ENCODE results near the gene SART1.

Gene SART1

DNA sequence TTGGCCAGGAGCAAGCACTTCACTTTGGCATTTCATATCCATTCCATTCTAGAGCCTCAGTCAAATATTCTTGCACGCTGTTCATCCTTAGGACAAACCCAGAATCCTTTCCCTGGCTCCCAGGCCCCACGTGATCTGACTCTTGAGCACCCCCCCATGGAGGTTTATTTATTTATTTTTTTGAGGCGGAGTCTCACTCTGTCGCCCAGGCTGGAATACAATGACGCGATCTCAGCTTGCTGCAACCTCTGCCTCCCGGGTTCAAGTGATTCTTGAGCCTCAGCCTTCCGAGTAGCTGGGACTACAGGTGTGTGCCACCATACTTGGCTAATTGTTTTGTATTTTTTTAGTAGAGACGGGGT is 29.0 kb upstream of the SART1 start:
- Histone ChIP-seq H3K36me3 (ENCODE audit: control insufficient read depth, insufficient read depth, low read length) (no peaks in the 10 kb centered on the region), H3K4me1 (ENCODE audit: control insufficient read depth, insufficient read depth, low read length) (peaks cover 8% of the 10 kb centered on the region), H3K9ac (ENCODE audit: low read depth, low read length) (no peak overlapping the region), H3K9me3 (ENCODE audit: control insufficient read depth, insufficient read depth, low read length) (no peaks in the 10 kb centered on the region), H3K27me3 (ENCODE audit: control insufficient read depth, insufficient read depth, low read length) (no peaks in the 10 kb centered on the region), H3K4me3 (ENCODE audit: low read depth, low read length) (no peak overlapping the region), H3K27ac (ENCODE audit: low read depth, low read length) (no peak overlapping the region)

DNA sequence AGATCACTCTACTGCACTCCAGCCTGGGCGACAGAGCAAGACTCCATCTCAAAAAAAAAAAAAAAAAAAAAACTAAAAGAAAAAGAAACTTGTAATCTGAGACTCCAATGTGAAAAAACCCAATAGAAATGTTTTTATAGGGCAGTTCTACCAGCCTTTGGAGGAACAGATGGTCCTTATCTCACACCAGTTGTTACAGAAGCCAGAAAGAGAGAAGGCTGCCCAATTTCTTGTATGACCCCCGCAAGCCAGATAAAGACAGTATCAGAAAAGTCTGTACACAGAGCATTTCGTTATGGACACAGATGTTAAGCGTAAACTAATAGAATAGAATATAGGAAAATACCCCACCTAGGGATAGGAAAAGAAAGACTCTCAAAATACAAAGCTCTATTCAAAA is 27.5 kb upstream of the SART1 start:
- H3K4me3 ChIP-seq (ENCODE audit: low read depth, low read length) = no peak overlapping the region
- H3K27ac ChIP-seq (ENCODE audit: low read depth, low read length) = no peak overlapping the region
- H3K9ac ChIP-seq (ENCODE audit: low read depth, low read length) = no peak overlapping the region
- no peaks in the 10 kb centered on the region; the same call in 1 of the 2 replicates for H3K4me1 ChIP-seq (ENCODE audit: control insufficient read depth, insufficient read depth, low read length)
- no peaks in the 10 kb centered on the region for H3K27me3 ChIP-seq (ENCODE audit: control insufficient read depth, insufficient read depth, low read length)
- no peaks in the 10 kb centered on the region for H3K9me3 ChIP-seq (ENCODE audit: control insufficient read depth, insufficient read depth, low read length)
- no peaks in the 10 kb centered on the region for H3K36me3 ChIP-seq (ENCODE audit: control insufficient read depth, insufficient read depth, low read length)

DNA sequence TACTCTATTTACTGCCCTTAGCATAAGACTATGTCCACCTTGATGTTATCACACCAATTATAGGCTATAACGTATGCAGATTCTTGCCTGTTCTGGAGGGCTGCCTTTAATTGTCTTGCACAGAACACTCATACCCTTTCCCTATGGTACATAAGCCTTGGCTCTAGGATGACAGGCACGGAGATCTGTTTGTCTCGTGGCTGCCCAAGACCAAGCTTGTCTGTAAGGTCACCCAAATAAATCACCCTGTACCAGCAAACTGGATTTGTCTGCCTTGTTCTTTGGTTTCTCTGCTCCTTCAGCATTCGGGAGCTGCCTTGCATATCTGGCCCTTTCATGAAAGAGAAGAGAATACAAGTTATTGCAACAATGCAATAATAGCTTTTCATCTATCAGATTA is 23.8 kb upstream of the SART1 start:
- no peaks in the 10 kb centered on the region for H3K9me3 ChIP-seq (ENCODE audit: control insufficient read depth, insufficient read depth, low read length)
- no peaks in the 10 kb centered on the region for H3K36me3 ChIP-seq (ENCODE audit: control insufficient read depth, insufficient read depth, low read length)
- no peak overlapping the region for H3K4me3 ChIP-seq (ENCODE audit: low read depth, low read length)
- H3K27ac ChIP-seq (ENCODE audit: low read depth, low read length) = no peak overlapping the region
- no peak overlapping the region for H3K9ac ChIP-seq (ENCODE audit: low read depth, low read length)
- H3K4me1 ChIP-seq (ENCODE audit: control insufficient read depth, insufficient read depth, low read length) = peaks cover 5% of the 10 kb centered on the region; the same call in 1 of the 2 replicates
- no peaks in the 10 kb centered on the region for H3K27me3 ChIP-seq (ENCODE audit: control insufficient read depth, insufficient read depth, low read length)

DNA sequence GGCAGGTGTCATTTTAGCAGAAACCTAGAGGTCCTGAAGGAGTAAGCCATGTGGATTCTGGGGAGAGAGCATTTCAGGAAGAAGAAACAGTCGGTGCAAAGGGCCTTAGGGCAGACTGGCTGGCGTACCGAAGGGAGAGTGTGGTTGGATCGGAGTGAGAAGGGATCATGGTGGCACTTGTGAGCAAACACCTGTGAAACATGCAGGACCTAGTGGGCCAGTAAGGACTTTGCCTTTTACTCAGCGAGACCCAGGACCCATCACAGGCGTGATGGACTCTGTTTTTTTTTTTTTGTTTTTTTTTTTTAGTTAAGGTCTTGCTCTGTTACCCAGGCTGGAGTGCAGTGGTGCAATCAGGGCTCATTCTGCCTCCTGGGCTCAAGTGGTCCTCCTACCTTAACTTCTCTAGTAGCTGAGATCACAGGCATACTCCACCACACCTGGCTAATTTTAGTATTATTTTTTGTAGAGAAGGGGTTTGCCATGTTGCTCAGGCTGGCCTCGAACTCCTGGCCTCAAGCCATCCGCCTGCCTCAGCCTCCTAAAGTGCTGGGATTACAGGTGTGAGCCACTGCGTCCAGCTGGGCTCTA is 19.7 kb upstream of the SART1 start:
- Histone ChIP-seq H3K27ac (ENCODE audit: low read depth, low read length) (no peak overlapping the region), H3K9ac (ENCODE audit: low read depth, low read length) (no peak overlapping the region), H3K36me3 (ENCODE audit: control insufficient read depth, insufficient read depth, low read length) (no peaks in the 10 kb centered on the region), H3K27me3 (ENCODE audit: control insufficient read depth, insufficient read depth, low read length) (no peaks in the 10 kb centered on the region), H3K9me3 (ENCODE audit: control insufficient read depth, insufficient read depth, low read length) (no peaks in the 10 kb centered on the region), H3K4me3 (ENCODE audit: low read depth, low read length) (no peak overlapping the region), H3K4me1 (ENCODE audit: control insufficient read depth, insufficient read depth, low read length) (peaks cover 21% of the 10 kb centered on the region)

DNA sequence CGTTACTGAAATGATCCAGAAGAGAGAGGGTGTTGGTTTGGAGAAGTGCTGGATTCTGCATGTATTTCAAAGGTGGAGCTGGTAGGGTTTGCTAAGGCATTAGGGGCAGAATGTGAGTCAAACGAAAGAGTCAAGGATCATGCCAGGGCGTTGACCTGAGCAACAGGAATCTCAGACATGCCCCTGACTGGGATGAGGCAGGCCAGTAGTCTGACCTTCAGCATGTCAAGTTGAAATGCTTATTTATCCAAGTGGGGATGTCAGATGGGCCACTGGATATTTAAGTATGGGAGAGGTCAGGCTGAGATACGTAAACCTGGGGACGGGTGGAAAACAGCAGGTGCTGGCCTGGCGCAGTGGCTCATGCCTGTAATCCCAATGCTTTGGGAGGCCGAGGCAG is 19.0 kb upstream of the SART1 start:
- H3K4me1 ChIP-seq (ENCODE audit: control insufficient read depth, insufficient read depth, low read length) = peaks cover 21% of the 10 kb centered on the region
- H3K4me3 ChIP-seq (ENCODE audit: low read depth, low read length) = no peak overlapping the region
- H3K9ac ChIP-seq (ENCODE audit: low read depth, low read length) = no peak overlapping the region
- no peaks in the 10 kb centered on the region for H3K36me3 ChIP-seq (ENCODE audit: control insufficient read depth, insufficient read depth, low read length)
- H3K27me3 ChIP-seq (ENCODE audit: control insufficient read depth, insufficient read depth, low read length) = no peaks in the 10 kb centered on the region
- no peak overlapping the region for H3K27ac ChIP-seq (ENCODE audit: low read depth, low read length)
- no peaks in the 10 kb centered on the region for H3K9me3 ChIP-seq (ENCODE audit: control insufficient read depth, insufficient read depth, low read length)

DNA sequence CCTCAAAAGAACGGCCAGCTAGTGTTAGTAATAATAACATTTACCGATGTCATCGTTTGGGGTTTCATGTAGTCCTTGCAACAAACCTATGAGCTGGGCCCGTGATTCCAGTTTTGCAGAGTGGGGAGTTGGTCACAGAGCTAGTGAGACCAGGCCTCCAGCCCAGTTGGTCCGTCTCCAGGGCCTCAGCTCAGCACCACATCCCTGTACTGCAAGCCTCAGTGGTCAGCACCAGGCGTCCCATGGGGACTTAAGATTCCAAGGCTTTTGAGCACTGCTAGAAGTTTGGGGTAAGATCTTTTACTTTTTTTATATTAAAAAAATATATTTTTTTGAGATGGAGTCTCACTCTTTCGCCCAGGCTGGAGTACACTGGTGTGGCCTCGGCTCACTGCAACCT is 17.3 kb upstream of the SART1 start:
- no peak overlapping the region for H3K27ac ChIP-seq (ENCODE audit: low read depth, low read length)
- H3K9ac ChIP-seq (ENCODE audit: low read depth, low read length) = no peak overlapping the region
- no peaks in the 10 kb centered on the region for H3K9me3 ChIP-seq (ENCODE audit: control insufficient read depth, insufficient read depth, low read length)
- H3K4me3 ChIP-seq (ENCODE audit: low read depth, low read length) = no peak overlapping the region
- no peaks in the 10 kb centered on the region for H3K36me3 ChIP-seq (ENCODE audit: control insufficient read depth, insufficient read depth, low read length)
- peaks cover 21% of the 10 kb centered on the region for H3K4me1 ChIP-seq (ENCODE audit: control insufficient read depth, insufficient read depth, low read length)
- no peaks in the 10 kb centered on the region for H3K27me3 ChIP-seq (ENCODE audit: control insufficient read depth, insufficient read depth, low read length)

DNA sequence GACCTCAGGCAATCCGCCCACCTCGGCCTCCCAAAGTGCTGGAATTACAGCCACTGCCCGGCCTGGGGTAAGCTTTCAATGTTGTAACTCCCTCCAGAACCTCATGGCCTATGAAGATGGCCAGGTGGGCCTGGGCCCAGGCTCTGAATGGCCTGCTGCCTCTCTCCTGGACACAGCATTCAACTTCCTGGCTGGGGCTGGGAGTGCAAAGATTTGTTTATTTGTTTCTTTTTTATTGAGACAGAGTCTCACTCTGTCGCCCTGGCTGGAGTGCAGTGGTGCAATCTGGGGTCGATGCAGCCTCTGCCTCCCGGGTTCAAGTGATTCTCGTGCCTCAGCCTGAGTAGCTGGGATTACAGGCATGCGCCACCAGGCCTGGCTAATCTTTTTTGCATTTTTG is 16.8 kb upstream of the SART1 start:
- H3K27me3 ChIP-seq (ENCODE audit: control insufficient read depth, insufficient read depth, low read length) = no peaks in the 10 kb centered on the region
- no peaks in the 10 kb centered on the region for H3K36me3 ChIP-seq (ENCODE audit: control insufficient read depth, insufficient read depth, low read length)
- H3K4me1 ChIP-seq (ENCODE audit: control insufficient read depth, insufficient read depth, low read length) = peaks cover 21% of the 10 kb centered on the region
- H3K9ac ChIP-seq (ENCODE audit: low read depth, low read length) = no peak overlapping the region
- no peaks in the 10 kb centered on the region for H3K9me3 ChIP-seq (ENCODE audit: control insufficient read depth, insufficient read depth, low read length)
- H3K27ac ChIP-seq (ENCODE audit: low read depth, low read length) = no peak overlapping the region
- no peak overlapping the region for H3K4me3 ChIP-seq (ENCODE audit: low read depth, low read length)

DNA sequence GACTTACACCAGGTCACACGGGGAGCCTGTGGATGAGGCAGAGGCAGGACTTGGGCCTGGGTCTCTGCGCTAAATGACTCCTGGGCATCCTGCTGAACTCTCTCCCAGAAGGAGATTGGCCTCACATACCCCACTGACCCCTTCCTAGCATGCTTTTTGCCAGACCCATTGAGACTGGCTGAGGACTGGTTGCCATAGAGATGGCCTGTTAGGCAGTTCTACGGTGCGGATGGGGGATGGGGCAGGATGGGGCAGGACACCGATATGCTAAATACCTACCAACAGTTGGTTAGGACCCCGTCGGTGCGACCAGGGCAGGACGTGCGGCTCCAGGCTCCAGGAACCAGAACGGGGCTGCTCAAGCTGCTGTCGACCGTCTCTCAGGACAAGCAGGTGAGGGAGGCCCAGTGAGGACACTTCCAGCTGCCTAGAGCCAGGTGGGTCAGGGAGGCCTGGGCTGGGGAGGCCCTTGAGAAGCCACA is 16.1 kb upstream of the SART1 start, which contains the start of gene TSGA10IP:
TSGA10IP (plus strand) TSS at position 51 of the 482 bp plus-strand sequence; CDS start at position 247, 196 bp downstream.
- H3K36me3 ChIP-seq (ENCODE audit: control insufficient read depth, insufficient read depth, low read length) = no peaks in the 10 kb centered on the region
- H3K4me1 ChIP-seq (ENCODE audit: control insufficient read depth, insufficient read depth, low read length) = peaks cover 21% of the 10 kb centered on the region
- peak within 1 kb of the TSS; percentile 76 for H3K27ac ChIP-seq (ENCODE audit: low read depth, low read length)
- peak within 1 kb of the TSS; percentile 48 for H3K4me3 ChIP-seq (ENCODE audit: low read depth, low read length)
- H3K27me3 ChIP-seq (ENCODE audit: control insufficient read depth, insufficient read depth, low read length) = no peaks in the 10 kb centered on the region
- peak within 1 kb of the TSS; percentile 28; the same call in 1 of the 2 replicates for H3K9ac ChIP-seq (ENCODE audit: low read depth, low read length)
- H3K9me3 ChIP-seq (ENCODE audit: control insufficient read depth, insufficient read depth, low read length) = no peaks in the 10 kb centered on the region

DNA sequence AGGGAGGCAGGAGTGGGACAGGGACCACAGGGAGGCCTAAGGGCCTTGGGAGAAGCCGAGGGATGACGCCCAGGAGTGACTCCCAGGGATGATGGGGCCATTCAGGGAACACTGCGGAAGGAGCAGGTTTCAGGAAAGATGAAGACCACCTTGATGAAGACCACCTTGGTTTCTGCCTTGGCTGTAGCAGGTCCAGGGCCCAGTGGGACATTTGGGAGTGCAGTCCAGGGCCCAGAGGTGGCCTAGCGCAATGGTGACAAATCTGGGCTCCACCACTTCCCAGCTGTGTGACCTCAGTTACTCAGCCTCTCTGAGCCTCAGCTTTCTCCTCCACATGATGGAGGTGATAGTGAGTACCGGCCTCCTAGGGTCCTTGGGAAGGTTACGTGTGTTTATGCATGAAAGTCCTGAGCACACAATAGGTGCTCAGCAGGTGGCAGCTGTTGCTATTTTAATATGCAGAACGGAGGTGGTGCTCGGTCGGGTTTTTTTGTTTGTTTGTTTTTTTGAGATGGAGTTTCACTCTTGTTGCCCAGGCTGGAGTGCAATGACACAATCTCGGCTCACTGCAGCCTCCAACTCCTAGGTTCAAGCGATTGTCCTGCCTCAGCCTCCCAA is 15.5 kb upstream of the SART1 start:
- no peaks in the 10 kb centered on the region for H3K9me3 ChIP-seq (ENCODE audit: control insufficient read depth, insufficient read depth, low read length)
- peak overlapping the region; percentile 28; the same call in 1 of the 2 replicates for H3K9ac ChIP-seq (ENCODE audit: low read depth, low read length)
- H3K36me3 ChIP-seq (ENCODE audit: control insufficient read depth, insufficient read depth, low read length) = no peaks in the 10 kb centered on the region
- H3K27ac ChIP-seq (ENCODE audit: low read depth, low read length) = peak overlapping the region; percentile 76
- H3K4me3 ChIP-seq (ENCODE audit: low read depth, low read length) = peak overlapping the region; percentile 48
- H3K27me3 ChIP-seq (ENCODE audit: control insufficient read depth, insufficient read depth, low read length) = no peaks in the 10 kb centered on the region
- H3K4me1 ChIP-seq (ENCODE audit: control insufficient read depth, insufficient read depth, low read length) = peaks cover 21% of the 10 kb centered on the region

DNA sequence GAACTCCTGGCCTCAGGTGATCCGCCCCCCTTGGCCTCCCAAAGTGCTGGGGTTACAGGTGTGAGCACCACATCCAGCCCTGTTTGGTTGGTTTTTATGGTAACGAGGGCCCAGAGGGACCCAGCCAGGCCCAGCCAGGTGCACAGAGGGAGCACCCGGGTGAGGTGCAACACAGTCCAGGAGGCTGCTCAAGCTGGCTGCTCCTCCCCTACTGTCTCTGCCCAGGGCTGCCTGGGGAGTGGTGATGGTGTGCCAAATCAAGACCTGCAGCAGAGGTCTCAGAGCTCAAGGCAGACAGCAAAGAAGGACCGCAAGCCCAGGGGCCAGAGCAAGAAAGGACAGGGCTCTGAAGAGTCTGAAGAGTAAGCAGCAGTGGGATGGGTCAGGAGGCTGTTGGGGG is 14.9 kb upstream of the SART1 start:
- no peaks in the 10 kb centered on the region for H3K27me3 ChIP-seq (ENCODE audit: control insufficient read depth, insufficient read depth, low read length)
- no peaks in the 10 kb centered on the region for H3K36me3 ChIP-seq (ENCODE audit: control insufficient read depth, insufficient read depth, low read length)
- no peak overlapping the region for H3K4me3 ChIP-seq (ENCODE audit: low read depth, low read length)
- H3K9ac ChIP-seq (ENCODE audit: low read depth, low read length) = no peak overlapping the region
- H3K9me3 ChIP-seq (ENCODE audit: control insufficient read depth, insufficient read depth, low read length) = no peaks in the 10 kb centered on the region
- H3K27ac ChIP-seq (ENCODE audit: low read depth, low read length) = no peak overlapping the region
- peaks cover 17% of the 10 kb centered on the region for H3K4me1 ChIP-seq (ENCODE audit: control insufficient read depth, insufficient read depth, low read length)

DNA sequence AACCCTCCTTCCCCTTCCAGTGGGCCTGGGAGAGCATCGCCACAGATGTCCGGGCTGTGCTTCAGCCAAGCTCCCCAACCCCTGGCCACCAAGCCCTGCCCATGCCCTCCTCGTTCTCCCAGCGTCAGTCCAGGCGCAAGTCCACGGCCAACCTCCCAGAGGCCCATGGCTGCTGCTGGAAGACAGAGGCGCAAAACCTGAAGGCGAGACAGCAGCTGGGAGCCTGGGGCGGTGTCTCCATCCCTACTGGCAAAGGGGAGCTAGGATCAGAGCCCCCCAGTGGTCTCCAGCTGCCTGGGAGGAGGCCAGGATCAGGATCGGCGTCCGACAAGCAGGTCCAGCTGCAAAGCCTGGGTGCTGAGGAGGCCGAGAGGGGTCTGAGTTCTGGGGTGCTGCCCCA is 14.4 kb upstream of the SART1 start:
- Histone ChIP-seq H3K4me1 (ENCODE audit: control insufficient read depth, insufficient read depth, low read length) (peaks cover 16% of the 10 kb centered on the region), H3K4me3 (ENCODE audit: low read depth, low read length) (no peak overlapping the region), H3K9me3 (ENCODE audit: control insufficient read depth, insufficient read depth, low read length) (no peaks in the 10 kb centered on the region), H3K9ac (ENCODE audit: low read depth, low read length) (no peak overlapping the region), H3K36me3 (ENCODE audit: control insufficient read depth, insufficient read depth, low read length) (no peaks in the 10 kb centered on the region), H3K27ac (ENCODE audit: low read depth, low read length) (no peak overlapping the region), H3K27me3 (ENCODE audit: control insufficient read depth, insufficient read depth, low read length) (no peaks in the 10 kb centered on the region)
